Muscle of leg (tissue), 16 donors: ENCODE measurements around the gene CENPE. TPM values are rescaled to one million over a fixed set of nuclear protein-coding genes. Genes with fewer than 3 reads are reported as not detected.
"Not testable (repeated sequence)": the region's sequence is repeated elsewhere in the genome, so short reads cannot be mapped to it uniquely, and the experiment has no call there.

ENCODE experiments used
- DNase-seq: peaks from one replicate; pipeline ENCODE4 v3.0.0; 2013
- H3K27ac ChIP-seq: one replicate; pipeline ENCODE4 v1.5.1; 2013; ENCODE audit warnings: mild to moderate bottlenecking, low read length, control low read depth
- H3K27me3 ChIP-seq: one replicate; pipeline ENCODE4 v1.6.1; 2013; ENCODE audit warnings: low read length; ENCODE audit not compliant: control insufficient read depth, insufficient read depth
- H3K36me3 ChIP-seq: one replicate; pipeline ENCODE4 v1.6.1; 2013; ENCODE audit warnings: low read length; ENCODE audit not compliant: control insufficient read depth, insufficient read depth
- H3K4me1 ChIP-seq: one replicate; pipeline ENCODE4 v1.6.1; 2013; ENCODE audit warnings: low read length; ENCODE audit not compliant: control insufficient read depth, insufficient read depth
- H3K4me3 ChIP-seq: one replicate; pipeline ENCODE4 v1.5.1; 2013; ENCODE audit warnings: low read length, control low read depth
- H3K9me3 ChIP-seq: replicated peaks from 2 replicates; pipeline ENCODE4 v1.6.1; 2013; ENCODE audit warnings: low read depth, low read length; ENCODE audit not compliant: control insufficient read depth
- whole genome bisulfite sequencing: methylation state at CpG from one replicate; pipeline ENCODE4 v1.1.5; 2013; ENCODE audit warnings: missing lambda C conversion rate; ENCODE audit not compliant: insufficient coverage; 5-methylcytosine and 5-hydroxymethylcytosine counted together
- long read RNA-seq, 11 donors: transcript quantifications; one replicate each; lab custom pipeline, GENCODE V29; 2026
- polyA plus RNA-seq, 8 donors: library from polyadenylated mRNA; unstranded; fragments of 120-200 nt; gene quantifications; one replicate each; pipeline versions ENCODE4 v1.2.1 to v1.2.3, GENCODE V29; 2013; ENCODE audit warnings: inconsistent platforms in 1 of 8, low replicate concordance in 1 of 8; ENCODE audit not compliant: insufficient read length in 8 of 8, insufficient read depth in 1 of 8
- total RNA-seq: library from RNA; stranded (reverse); fragments of 120-200 nt; gene quantifications from one replicate; pipeline ENCODE4 v1.2.4, GENCODE V29; 2013

CENPE gene
- total RNA-seq: 6.0 TPM
- polyA plus RNA-seq: 10 to 100 TPM in 1 of 8 donors, 1 to 10 TPM in 7; 4.6 to 10.7 (median 7.6) TPM
- long read RNA-seq, donor 1: 0 reads
- long read RNA-seq, donor 2: 0 reads
- long read RNA-seq, donor 3: 0 reads
- long read RNA-seq, donor 4: 0 reads
- long read RNA-seq, donor 5: 0 reads
- long read RNA-seq, donor 6: 0 reads
- long read RNA-seq, donor 7: 0 reads
- long read RNA-seq, donor 8, partial matches to known transcripts: 0 of 1 reads
- long read RNA-seq, donor 8, other reads (novel, unspliced or antisense): 0 of 1 reads
- long read RNA-seq, donor 9: 0 reads
- long read RNA-seq, donor 10, partial matches to known transcripts: 6 of 6 reads
- long read RNA-seq, donor 10, other reads (novel, unspliced or antisense): 0 of 6 reads
- long read RNA-seq, donor 11: 0 reads

- Histone ChIP-seq H3K4me1 (peaks cover 3% of the 10 kb centered on the region), H3K9me3 (no peaks in the 10 kb centered on the region), H3K27ac (peak within 1 kb of the TSS; percentile 85), H3K4me3 (peak within 1 kb of the TSS; percentile 68), H3K36me3 (no peaks in the 10 kb centered on the region), H3K27me3 (no peaks in the 10 kb centered on the region)
- WGBS: 2% methylated on average over 36 of the region's 44 CpGs
- peak; percentile 96 for DNase-seq
Observed at GRCh38 chr4:103198111-103198765, at the start of gene CENPE. Gene CENPE, minus strand, starts transcription at chr4:103198343. Its CDS starts 24 bp downstream, at chr4:103198319.

GRCh38 chr4:103244251-103244650 lies 46.1 kb upstream of the CENPE start:
- no CpG with 5 or more reads among the region's 1 CpG for WGBS
- Histone ChIP-seq H3K27me3 (no peaks in the 10 kb centered on the region), H3K4me1 (no peaks in the 10 kb centered on the region), H3K27ac (no peak overlapping the region), H3K36me3 (no peaks in the 10 kb centered on the region), H3K4me3 (no peak overlapping the region), H3K9me3 (peaks cover 7% of the 10 kb centered on the region)
- DNase-seq: no peak

- not testable (repeated sequence) for DNase-seq, H3K4me3 ChIP-seq, H3K27me3 ChIP-seq, H3K9me3 ChIP-seq, H3K36me3 ChIP-seq, H3K27ac ChIP-seq, H3K4me1 ChIP-seq
- 100% methylated on average over 1 of the region's 3 CpGs for WGBS
Observed at GRCh38 chr4:103230938-103231337, 32.8 kb upstream of the CENPE start.

- H3K4me3 ChIP-seq, H3K9me3 ChIP-seq, H3K27me3 ChIP-seq, H3K27ac ChIP-seq, H3K36me3 ChIP-seq, DNase-seq, H3K4me1 ChIP-seq: not testable (repeated sequence)
- 60% methylated on average over 1 of the region's 4 CpGs for WGBS
Observed at GRCh38 chr4:103223556-103223955, 25.4 kb upstream of the CENPE start.

GRCh38 chr4:103207673-103208072 lies 9.5 kb upstream of the CENPE start:
- Histone ChIP-seq H3K4me1 (no peaks in the 10 kb centered on the region), H3K36me3 (no peaks in the 10 kb centered on the region), H3K4me3 (no peak overlapping the region), H3K27ac (no peak overlapping the region), H3K9me3 (no peaks in the 10 kb centered on the region), H3K27me3 (no peaks in the 10 kb centered on the region)
- DNase-seq: no peak
- WGBS: 79% methylated on average over 4 of the region's 5 CpGs

GRCh38 chr4:103204111-103204510 lies 6.0 kb upstream of the CENPE start:
- WGBS: no CpG with 5 or more reads among the region's 1 CpG
- H3K9me3 ChIP-seq: no peaks in the 10 kb centered on the region
- H3K4me1 ChIP-seq: no peaks in the 10 kb centered on the region
- H3K36me3 ChIP-seq: no peaks in the 10 kb centered on the region
- H3K27ac ChIP-seq: no peak overlapping the region
- no peaks in the 10 kb centered on the region for H3K27me3 ChIP-seq
- DNase-seq: peak; percentile 5
- no peak overlapping the region for H3K4me3 ChIP-seq

- peaks cover 3% of the 10 kb centered on the region for H3K4me1 ChIP-seq
- H3K36me3 ChIP-seq: no peaks in the 10 kb centered on the region
- WGBS: 14% methylated on average over 1 of the region's 2 CpGs
- DNase-seq: no peak
- no peak overlapping the region for H3K27ac ChIP-seq
- no peak overlapping the region for H3K4me3 ChIP-seq
- no peaks in the 10 kb centered on the region for H3K27me3 ChIP-seq
- H3K9me3 ChIP-seq: no peaks in the 10 kb centered on the region
Observed at GRCh38 chr4:103201724-103202123, 3.6 kb upstream of the CENPE start.

GRCh38 chr4:103201253-103201652 lies 3.1 kb upstream of the CENPE start:
- H3K4me3 ChIP-seq: no peak overlapping the region
- no peaks in the 10 kb centered on the region for H3K36me3 ChIP-seq
- no peaks in the 10 kb centered on the region for H3K27me3 ChIP-seq
- H3K27ac ChIP-seq: no peak overlapping the region
- DNase-seq: no peak
- H3K9me3 ChIP-seq: no peaks in the 10 kb centered on the region
- 90% methylated on average over 2 of the region's 2 CpGs for WGBS
- peaks cover 3% of the 10 kb centered on the region for H3K4me1 ChIP-seq

- 94% methylated on average over 4 of the region's 9 CpGs for WGBS
- Histone ChIP-seq H3K4me3 (peak overlapping the region; percentile 68), H3K27me3 (no peaks in the 10 kb centered on the region), H3K4me1 (peaks cover 3% of the 10 kb centered on the region), H3K9me3 (no peaks in the 10 kb centered on the region), H3K36me3 (no peaks in the 10 kb centered on the region), H3K27ac (no peak overlapping the region)
- no peak for DNase-seq
Observed at GRCh38 chr4:103199009-103199408, 866 bp upstream of the CENPE start.

- Histone ChIP-seq H3K27ac (peak overlapping the region; percentile 73), H3K4me1 (peaks cover 3% of the 10 kb centered on the region), H3K9me3 (no peaks in the 10 kb centered on the region), H3K4me3 (peak overlapping the region; percentile 68), H3K36me3 (no peaks in the 10 kb centered on the region), H3K27me3 (no peaks in the 10 kb centered on the region)
- 0% methylated on average over 6 of the region's 9 CpGs for WGBS
- DNase-seq: no peak
Observed at GRCh38 chr4:103197765-103198110, 405 bp downstream of the CENPE start.
